NOMO-1 (cell line): ENCODE measurements around the gene PPP1R1A.
A peak's percentile ranks its signal among the peaks of the same experiment; 100 is the strongest.

Source experiments
- DNase-seq, 2 experiments: peaks; one replicate each; lab custom pipeline; 2025; ENCODE audit not compliant: unreplicated experiment in 2 of 2; lab: John Stamatoyannopoulos, UW

PPP1R1A gene

GRCh38 chr12:54572881-54573280 lies 15.6 kb downstream of the PPP1R1A start:
- no peak for DNase-seq

- no peak for DNase-seq
These were observed 17.0 kb downstream of the PPP1R1A start for GRCh38 chr12:54571193-54572188.

- DNase-seq = no peak
These were observed 18.4 kb downstream of the PPP1R1A start for GRCh38 chr12:54569995-54570528.

DNA sequence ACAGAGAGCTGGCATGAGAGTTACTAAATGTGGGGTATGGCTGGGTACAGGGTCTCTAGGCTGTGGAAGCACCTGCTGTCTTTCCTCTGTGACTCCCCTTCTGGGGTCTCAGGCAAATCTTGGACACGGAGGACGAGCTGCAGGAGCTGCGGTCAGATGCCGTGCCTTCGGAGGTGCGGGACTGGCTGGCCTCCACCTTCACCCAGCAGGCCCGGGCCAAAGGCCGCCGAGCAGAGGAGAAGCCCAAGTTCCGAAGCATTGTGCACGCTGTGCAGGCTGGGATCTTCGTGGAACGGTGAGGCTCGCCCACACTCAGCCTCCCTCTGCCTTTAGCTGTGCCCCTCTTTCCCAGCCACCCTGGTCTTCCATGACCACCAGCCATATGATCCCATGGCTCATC lies 19.4 kb downstream of the PPP1R1A start:
- DNase-seq = no peak

DNA sequence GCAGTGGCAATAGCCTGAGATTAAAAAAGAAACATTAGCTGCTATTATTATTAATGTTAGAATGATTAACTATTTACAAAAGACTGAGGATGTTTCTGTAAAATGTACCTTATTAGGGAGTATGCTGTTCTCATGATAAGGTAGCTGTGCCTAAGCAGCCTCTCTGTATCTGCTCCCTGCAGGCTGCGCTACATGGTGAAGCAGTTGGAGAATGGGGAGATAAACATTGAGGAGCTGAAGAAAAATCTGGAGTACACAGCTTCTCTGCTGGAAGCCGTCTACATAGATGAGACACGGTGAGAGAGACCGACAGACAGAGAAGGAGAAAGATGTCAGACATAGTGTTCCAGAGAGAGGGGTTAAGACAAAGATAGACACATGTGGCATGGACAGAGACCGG lies 21.7 kb downstream of the PPP1R1A start:
- no peak for DNase-seq

DNA sequence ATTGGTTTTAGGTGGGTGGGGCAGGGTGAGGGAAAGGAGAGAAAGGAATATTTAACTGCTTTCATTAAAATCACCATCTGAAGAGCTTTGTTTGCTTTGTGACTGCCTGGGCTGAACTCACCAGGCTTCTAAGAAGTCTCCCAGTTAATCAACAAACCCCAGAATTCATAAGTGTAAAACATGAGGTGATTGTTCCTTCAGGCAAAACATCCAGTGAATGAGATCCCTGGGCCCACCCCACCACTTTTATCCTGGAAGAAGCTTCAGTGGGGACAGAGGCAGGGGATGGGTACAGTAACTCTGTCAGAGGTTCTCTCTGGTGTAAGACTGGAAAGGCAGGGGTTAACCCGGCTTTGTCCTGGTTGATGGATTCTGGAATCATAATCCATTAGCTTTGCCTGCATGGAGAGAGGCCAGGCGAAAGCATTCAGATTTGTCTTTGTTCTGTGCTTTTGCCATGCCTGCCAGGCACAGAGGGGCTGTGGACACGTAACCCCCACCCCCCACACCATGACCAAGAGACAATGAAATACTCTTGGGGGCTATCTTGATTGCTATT lies 22.4 kb downstream of the PPP1R1A start:
- DNase-seq = no peak

DNA sequence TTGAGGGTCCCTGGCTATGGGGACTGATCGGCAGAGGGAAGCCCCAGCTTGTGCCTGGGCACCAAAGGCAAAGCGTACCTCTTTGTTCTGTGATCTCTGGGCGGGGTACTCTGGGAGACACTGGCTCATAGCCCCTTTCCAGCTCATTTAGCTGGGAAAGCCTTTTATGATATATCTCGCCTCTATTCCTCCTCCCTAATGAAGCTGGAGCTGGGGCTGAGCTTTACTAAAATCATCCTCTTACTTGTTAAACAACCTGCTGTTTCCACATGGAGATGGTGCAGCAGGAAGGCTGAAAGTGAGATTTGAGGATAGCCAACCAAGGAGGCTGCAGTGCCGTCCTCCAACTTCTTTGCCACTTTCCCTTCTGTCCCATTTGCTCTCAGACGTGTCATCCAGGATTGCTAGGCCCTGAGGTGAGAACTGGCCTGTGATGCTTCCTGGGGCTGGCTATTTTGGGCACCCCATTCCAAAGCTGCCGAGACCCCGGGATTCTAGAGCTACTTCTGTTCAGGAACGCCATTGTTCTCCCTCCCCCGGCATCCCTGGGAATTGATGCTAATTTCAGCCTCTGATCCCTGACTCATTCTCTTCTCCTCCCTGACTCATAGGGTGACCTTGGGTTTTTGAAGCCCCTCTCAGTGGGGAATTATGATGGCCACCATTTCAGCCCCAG lies 23.0 kb downstream of the PPP1R1A start:
- DNase-seq = no peak

DNA sequence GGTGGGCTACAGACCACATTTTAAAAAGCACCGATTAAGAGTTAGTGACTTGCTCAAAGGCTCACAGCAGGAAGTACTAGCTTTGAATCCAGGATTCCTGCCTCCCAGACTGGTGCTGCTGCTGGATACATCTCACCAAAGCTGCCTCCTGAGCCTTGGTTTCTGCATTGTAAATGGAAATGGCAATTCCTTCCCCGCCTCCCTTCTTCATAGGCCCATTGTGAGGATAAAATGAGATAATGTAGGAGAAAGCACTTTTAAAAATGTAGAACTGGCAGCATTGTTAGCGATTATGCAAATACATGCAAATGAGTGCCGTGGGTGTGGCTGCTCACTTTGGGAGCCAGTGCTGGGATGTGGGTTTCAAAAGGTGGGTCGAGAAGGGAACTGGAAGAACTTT lies 23.7 kb downstream of the PPP1R1A start:
- no peak for DNase-seq

DNA sequence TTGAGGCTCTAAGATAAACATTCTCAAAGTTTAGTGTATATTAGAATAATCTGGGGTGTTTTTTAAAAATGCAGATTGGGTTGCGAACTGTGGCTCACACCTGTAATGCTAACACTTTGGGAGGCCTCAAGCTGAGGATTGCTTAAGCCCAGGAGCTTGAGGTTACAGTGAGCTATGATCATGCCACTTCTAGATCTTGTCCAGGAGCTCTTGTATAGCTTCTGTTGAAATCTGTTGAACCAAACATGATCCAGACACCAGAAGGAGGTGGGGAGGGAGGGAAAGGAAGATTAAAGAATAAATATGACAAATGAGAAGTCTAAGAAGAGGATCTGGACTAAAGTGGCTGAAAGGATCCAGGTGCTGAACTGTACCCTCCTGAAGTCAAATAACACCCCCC lies 24.7 kb downstream of the PPP1R1A start:
- DNase-seq = no peak

DNA sequence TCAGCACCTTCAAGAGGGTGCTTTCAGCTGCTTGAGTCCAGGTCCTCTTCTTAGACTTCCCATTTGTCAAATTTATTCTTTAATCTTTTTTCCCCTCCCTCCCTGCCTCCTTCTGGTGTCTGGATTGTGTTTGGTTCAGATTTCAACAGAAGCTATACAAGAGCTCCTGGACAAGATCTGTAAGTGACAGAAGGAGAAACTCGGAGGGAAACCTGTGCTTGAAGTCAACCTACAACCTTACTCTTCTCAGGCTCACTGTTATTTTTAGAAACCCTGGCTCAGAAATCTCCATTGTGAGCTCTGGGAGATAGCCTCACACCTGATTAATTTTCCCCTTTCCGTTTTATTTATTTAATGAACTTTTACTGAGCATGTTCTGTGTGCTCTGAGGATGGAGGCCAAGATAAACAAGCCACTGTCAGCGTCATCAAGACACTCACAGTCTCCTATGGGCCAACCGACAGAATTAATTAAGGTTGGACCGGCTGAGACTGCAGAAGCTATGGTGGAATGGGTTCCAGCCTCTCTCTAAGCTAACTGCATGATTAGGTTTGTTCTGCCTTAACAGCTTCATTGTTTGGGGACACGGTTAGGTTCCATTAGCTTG lies 25.6 kb downstream of the PPP1R1A start:
- no peak for DNase-seq

DNA sequence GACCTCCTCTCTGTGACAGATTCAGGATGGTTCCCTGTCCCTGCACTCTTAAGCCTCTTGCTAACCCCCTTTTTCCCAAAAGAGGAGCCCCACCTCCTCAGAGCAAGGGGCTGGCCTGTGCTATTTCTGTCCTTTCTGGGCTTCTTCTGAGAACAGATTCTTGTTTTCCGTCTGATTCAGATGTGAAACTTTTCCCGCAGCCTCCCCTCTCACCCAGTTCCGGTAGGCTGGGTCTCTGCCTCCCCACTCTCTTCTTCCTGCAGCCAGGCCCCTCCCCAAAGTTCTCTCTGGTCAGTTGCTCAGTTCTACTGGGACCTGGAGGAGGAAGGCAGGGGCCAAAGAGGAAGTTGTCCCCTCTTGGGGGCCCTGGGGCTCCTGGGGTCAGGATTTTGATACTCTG lies 27.3 kb downstream of the PPP1R1A start:
- peak in 1 of 2 experiments; percentile 12 for DNase-seq

DNA sequence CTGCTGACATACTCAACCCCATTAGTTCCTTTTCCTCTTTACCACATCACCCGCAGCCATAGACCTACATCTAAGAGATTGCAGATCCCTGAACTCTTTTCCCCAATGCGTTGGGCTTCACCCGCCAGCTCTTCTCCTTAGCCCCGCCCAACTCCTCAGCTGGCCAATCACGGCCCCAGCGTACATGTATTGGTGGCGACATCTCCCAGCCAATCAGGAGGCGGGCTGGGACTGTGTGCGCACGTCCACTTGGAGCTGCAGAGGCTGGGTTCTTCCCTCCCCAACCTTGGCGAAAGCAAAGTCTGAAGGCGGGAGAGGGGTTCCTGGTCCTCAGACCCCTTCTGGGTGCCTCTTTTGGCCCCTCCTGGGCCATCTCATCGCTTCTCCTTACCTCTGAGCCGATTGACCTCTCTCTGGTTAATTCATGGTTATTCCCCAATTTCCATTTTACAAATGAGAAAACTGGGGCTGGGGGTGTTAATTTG lies 28.0 kb downstream of the PPP1R1A start:
- peak; percentile 53 to 77 for DNase-seq

GRCh38 chr12:54558759-54559158 lies 29.7 kb downstream of the PPP1R1A start:
- no peak for DNase-seq

- no peak for DNase-seq
These were observed 30.1 kb downstream of the PPP1R1A start for GRCh38 chr12:54558311-54558710.

DNA sequence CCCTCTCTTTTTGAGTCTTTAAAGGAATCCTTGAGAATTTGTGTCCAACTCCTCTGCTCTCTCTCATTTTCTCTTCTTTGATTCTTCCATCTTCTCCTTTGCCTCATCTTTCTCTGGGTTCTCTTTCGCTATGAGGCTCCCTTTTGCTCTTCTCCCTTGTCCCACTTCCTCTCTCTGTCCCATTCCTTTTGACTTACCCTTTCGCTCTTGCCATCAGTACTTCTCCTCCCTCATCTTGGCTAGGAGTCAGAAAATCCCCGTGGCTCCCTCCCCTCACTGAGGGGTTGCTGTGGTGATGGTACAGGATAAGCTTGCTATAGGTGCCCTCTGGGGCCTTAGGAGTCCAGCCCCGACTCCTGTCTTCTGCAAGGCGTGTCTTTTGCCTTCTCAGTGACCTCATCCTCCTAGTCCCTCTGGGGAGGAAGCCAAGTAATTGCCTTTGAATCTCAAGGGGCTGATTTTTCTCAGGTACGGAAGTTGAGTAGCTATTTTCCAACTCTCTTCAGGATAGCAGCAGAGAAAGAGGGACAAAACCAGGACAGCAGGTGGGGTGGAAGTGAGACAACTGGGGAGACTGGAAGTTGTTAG lies 32.7 kb downstream of the PPP1R1A start:
- no peak for DNase-seq

- DNase-seq = no peak
These were observed 38.5 kb downstream of the PPP1R1A start for GRCh38 chr12:54549774-54550451.

DNA sequence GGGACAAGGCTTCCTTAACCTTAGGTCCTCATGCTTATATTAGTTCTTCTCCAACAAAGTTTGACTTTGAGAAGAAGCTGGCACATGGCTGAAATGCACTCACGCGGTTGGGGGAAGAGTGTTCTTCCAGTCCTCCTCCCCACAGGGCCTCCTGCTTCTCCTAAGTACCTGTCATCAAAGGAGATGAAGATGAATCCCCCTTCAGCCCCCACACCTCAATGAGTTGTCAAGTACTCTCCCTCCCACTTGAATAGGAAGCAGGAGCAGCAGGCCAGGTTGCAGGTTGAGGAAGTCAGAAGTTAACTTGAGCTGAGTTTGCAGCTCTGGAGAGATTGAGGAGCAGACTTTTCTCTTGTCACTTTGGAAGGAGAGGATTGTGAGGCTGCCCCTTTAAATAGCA lies 41.9 kb downstream of the PPP1R1A start:
- DNase-seq = no peak

GRCh38 chr12:54544743-54545142 lies 43.7 kb downstream of the PPP1R1A start:
- DNase-seq = no peak

DNA sequence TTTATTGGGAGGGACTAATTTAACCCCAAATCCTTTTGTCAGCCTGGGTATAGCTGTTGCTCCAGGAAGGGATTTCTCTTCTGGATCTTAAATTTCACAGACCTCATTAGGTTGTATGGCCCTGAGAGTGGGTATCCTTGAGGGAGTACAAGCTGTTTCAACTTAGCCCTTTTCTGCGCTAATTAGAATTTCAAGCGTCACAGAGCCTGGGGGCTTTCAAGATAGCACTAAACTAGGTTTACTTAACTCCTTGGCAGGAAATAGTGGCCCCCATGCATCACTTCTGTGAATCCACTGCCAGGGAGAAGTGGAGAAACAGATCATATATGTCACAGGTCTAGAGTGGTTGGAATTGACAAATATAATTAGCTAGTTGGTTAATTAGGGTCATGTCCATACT lies 44.9 kb downstream of the PPP1R1A start:
- DNase-seq = no peak

DNA sequence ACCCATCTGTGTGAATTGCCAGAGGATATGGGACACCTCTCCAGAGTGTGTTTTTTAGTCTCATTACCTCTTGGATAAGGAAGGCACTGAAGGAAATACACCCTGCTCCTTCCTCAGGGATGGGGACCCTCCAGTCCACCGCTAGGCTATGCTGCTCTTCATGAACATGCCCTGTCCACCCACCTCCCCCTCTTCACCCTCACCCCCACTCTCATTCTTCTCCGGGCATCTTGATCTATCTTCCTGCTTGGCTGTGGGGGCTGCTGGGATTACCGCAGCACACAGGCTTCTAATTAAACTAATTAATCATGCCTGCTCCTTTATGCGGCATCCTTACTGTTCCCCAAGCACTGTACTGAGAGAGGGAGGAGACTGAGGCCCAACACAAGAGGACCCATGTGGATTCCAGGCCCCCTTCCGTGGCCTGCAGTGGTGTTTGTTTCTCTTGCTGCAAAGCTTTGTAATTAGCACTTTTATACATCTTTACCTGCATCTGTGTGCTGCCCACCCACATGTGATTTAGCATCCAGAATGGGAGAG lies 46.6 kb downstream of the PPP1R1A start:
- DNase-seq = no peak
